SK-N-MC (cell line): ENCODE results near the gene IPO5.

ENCODE experiments used
- EZH2 ChIP-seq: fragments of 200-600 bp; sonication (generic); IDR thresholded peaks from one replicate; pipeline ENCODE4 v1.6.1; 2017; ENCODE audit warnings: antibody characterized with exemption
- FOXP2 ChIP-seq: optimal IDR thresholded peaks from 2 replicates; pipeline ENCODE3; 2011; ENCODE audit warnings: mild to moderate bottlenecking, moderate library complexity; ENCODE audit not compliant: insufficient read depth; ENCODE audit errors: extremely low read length, control extremely low read depth
- POLR2AphosphoS5 ChIP-seq: IDR thresholded peaks from 2 replicates; pipeline ENCODE4 v1.6.1; 2012; ENCODE audit warnings: mild to moderate bottlenecking, low read depth, low read length, borderline replicate concordance

GRCh38 chr13:97977982-97978381 is 24.5 kb downstream of the IPO5 start:
- no peak; the same call in 1 of the 2 replicates for TF ChIP-seq POLR2AphosphoS5
- no peak for TF ChIP-seq EZH2
- no peak for TF ChIP-seq FOXP2
